ENCODE data around the gene SOCS7.

The SOCS7 gene

GRCh38 chr17:38439436-38439835, 87.8 kb downstream of the SOCS7 start:
- Histone ChIP-seq H3K27ac (ENCODE audit: low read length, poor library complexity, severe bottlenecking) (no peak overlapping the region), H2AFZ (ENCODE audit: low read depth, low read length) (no peak overlapping the region), H3K4me3 (ENCODE audit: insufficient read depth in 1 of 2, low read depth in 1 of 2, low read length in 2 of 2) (no peak overlapping the region), H3K14ac (ENCODE audit: low read length in 2 of 2) (no peak overlapping the region), H3K4me1 (ENCODE audit: control insufficient read depth, insufficient read depth, low read depth, low read length) (peaks cover 37% of the 10 kb centered on the region), H3K18ac (ENCODE audit: low read depth in 1 of 2, low read length in 2 of 2) (no peak overlapping the region), H2BK5ac (ENCODE audit: low read depth, low read length, poor library complexity, severe bottlenecking) (no peak overlapping the region), H2BK15ac (ENCODE audit: low read depth, poor library complexity, severe bottlenecking) (no peak overlapping the region), H3K36me3 (ENCODE audit: control insufficient read depth in 1 of 2, insufficient read depth in 2 of 2, low read depth in 1 of 2, low read length in 2 of 2) (peaks cover 0 to 68% of the 10 kb centered on the region in 2 experiments), H3K27me3 (ENCODE audit: control insufficient read depth in 1 of 2, insufficient read depth in 1 of 2, low read length in 2 of 2) (no peaks in the 10 kb centered on the region), H3K23ac (ENCODE audit: low read length in 2 of 2) (peak overlapping the region in 1 of 2 experiments; percentile 42), H3K4ac (ENCODE audit: low read depth in 1 of 2, low read length in 2 of 2) (no peak overlapping the region), H2BK120ac (ENCODE audit: low read depth, low read length) (no peak overlapping the region), H4K8ac (ENCODE audit: low read length) (no peak overlapping the region), H2AK5ac (ENCODE audit: low read length, severe bottlenecking) (no peak overlapping the region), H3K9ac (ENCODE audit: low read length) (no peak overlapping the region), H3K79me1 (replicated peaks; ENCODE audit: low read length, poor library complexity, severe bottlenecking) (peaks cover 2% of the 10 kb centered on the region), H2BK12ac (ENCODE audit: low read length in 2 of 2) (no peak overlapping the region), H4K91ac (ENCODE audit: low read length) (no peak overlapping the region), H3K9me3 (ENCODE audit: control insufficient read depth, low read length) (no peaks in the 10 kb centered on the region), H3K4me2 (ENCODE audit: low read length, poor library complexity, severe bottlenecking) (no peak overlapping the region)
- 100% methylated on average over 2 of the region's 5 CpGs for WGBS
- no peak for DNase-seq

DNA sequence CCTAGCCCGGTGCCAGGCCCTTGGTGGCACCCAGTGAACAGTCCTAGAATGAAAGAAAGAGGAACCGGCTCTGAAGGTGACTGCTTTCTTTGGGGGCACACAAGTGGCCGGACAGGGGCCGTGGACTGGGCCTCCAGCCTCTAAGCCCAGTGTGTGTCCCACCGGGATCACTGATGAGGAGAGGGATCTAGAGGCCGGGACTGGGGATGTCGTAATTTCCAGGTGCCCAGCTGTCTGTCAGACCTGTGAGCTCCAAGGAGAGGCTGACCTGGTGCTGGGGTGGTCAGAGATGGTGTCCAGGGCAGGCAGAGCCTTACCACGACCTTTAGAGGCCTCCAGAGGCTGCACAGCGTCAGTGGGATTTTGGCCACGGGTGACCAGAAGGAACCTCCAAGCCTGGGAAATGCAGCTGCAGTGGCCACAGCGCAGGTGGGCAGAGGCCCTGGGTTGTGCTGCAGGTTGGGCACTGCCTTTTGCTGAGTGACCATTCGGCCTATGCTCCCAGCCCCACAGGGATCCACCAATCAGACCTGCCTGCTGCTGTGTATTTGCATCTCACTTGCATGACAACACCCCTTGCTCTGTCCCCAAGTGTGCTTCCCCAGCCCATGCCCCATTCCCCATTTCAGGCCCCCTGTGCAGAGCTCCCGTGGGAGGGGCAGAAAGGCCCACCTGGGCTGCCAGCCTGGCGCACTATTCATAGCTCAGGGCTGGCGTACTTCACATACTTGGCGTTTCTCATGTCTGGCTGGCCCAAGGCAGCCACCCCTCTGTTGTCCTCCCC, 89.2 kb downstream of the SOCS7 start:
- Histone ChIP-seq H3K4ac (ENCODE audit: low read depth in 1 of 2, low read length in 2 of 2) (no peak overlapping the region), H3K9ac (ENCODE audit: low read length) (no peak overlapping the region), H2BK12ac (ENCODE audit: low read length in 2 of 2) (no peak overlapping the region), H3K23ac (ENCODE audit: low read length in 2 of 2) (no peak overlapping the region), H3K14ac (ENCODE audit: low read length in 2 of 2) (peak overlapping the region in 1 of 2 experiments; percentile 49), H3K79me1 (replicated peaks; ENCODE audit: low read length, poor library complexity, severe bottlenecking) (peaks cover 2% of the 10 kb centered on the region), H4K8ac (ENCODE audit: low read length) (no peak overlapping the region), H3K9me3 (ENCODE audit: control insufficient read depth, low read length) (no peaks in the 10 kb centered on the region), H2AFZ (ENCODE audit: low read depth, low read length) (no peak overlapping the region), H2BK120ac (ENCODE audit: low read depth, low read length) (no peak overlapping the region), H3K27ac (ENCODE audit: low read length, poor library complexity, severe bottlenecking) (no peak overlapping the region), H2AK5ac (ENCODE audit: low read length, severe bottlenecking) (no peak overlapping the region), H2BK5ac (ENCODE audit: low read depth, low read length, poor library complexity, severe bottlenecking) (no peak overlapping the region), H3K4me3 (ENCODE audit: insufficient read depth in 1 of 2, low read depth in 1 of 2, low read length in 2 of 2) (no peak overlapping the region), H3K27me3 (ENCODE audit: control insufficient read depth in 1 of 2, insufficient read depth in 1 of 2, low read length in 2 of 2) (no peaks in the 10 kb centered on the region), H2BK15ac (ENCODE audit: low read depth, poor library complexity, severe bottlenecking) (no peak overlapping the region), H3K18ac (ENCODE audit: low read depth in 1 of 2, low read length in 2 of 2) (peak overlapping the region in 1 of 2 experiments; percentile 1), H3K36me3 (ENCODE audit: control insufficient read depth in 1 of 2, insufficient read depth in 2 of 2, low read depth in 1 of 2, low read length in 2 of 2) (peaks cover 0 to 60% of the 10 kb centered on the region in 2 experiments), H3K4me2 (ENCODE audit: low read length, poor library complexity, severe bottlenecking) (no peak overlapping the region), H4K91ac (ENCODE audit: low read length) (no peak overlapping the region), H3K4me1 (ENCODE audit: control insufficient read depth, insufficient read depth, low read depth, low read length) (peaks cover 37% of the 10 kb centered on the region)
- no peak for DNase-seq
- WGBS, result 89% methylated on average over 16 of the region's 16 CpGs

DNA sequence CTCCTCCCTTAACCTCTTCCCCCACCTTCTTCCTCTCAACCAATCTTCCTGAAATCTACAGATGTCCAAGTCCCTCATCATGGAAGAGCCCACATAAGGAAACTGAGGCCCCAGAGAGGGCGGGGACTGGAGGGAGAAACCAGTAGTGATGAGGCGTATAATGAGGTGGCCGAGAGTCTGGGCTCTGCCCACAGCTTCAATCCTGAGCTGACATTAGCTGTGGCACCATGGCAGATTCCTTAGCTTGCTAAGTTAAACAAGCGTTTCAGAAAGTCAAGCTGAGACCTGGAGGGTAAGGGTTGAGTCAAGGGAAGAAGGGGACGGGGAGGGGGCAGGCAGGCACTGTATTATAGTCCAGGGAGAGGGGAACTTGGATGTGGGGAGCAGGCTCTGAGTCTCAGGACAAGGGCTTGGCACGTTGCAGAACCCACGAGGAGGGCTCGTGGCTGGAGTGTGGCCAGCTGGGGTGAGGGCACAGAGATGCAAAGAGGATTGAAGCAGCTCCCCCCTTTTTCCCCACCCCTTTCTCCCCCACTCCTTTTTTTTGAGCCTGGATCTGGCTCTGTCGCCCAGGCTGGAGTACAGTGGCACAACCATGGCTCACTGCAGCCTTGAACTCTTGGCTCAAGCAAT, 89.9 kb downstream of the SOCS7 start:
- no peak overlapping the region for H2BK5ac ChIP-seq (ENCODE audit: low read depth, low read length, poor library complexity, severe bottlenecking)
- H3K9ac ChIP-seq (ENCODE audit: low read length), result no peak overlapping the region
- no peak overlapping the region for H2BK15ac ChIP-seq (ENCODE audit: low read depth, poor library complexity, severe bottlenecking)
- no peak overlapping the region for H3K4me2 ChIP-seq (ENCODE audit: low read length, poor library complexity, severe bottlenecking)
- peaks cover 2% of the 10 kb centered on the region for H3K79me1 ChIP-seq (replicated peaks; ENCODE audit: low read length, poor library complexity, severe bottlenecking)
- no peak overlapping the region for H3K23ac ChIP-seq (ENCODE audit: low read length in 2 of 2)
- H3K27me3 ChIP-seq (ENCODE audit: control insufficient read depth in 1 of 2, insufficient read depth in 1 of 2, low read length in 2 of 2), result no peaks in the 10 kb centered on the region
- H3K9me3 ChIP-seq (ENCODE audit: control insufficient read depth, low read length), result no peaks in the 10 kb centered on the region
- no peak overlapping the region for H3K18ac ChIP-seq (ENCODE audit: low read depth in 1 of 2, low read length in 2 of 2)
- H3K4me3 ChIP-seq (ENCODE audit: insufficient read depth in 1 of 2, low read depth in 1 of 2, low read length in 2 of 2), result no peak overlapping the region
- H2BK12ac ChIP-seq (ENCODE audit: low read length in 2 of 2), result no peak overlapping the region
- H4K91ac ChIP-seq (ENCODE audit: low read length), result no peak overlapping the region
- H2BK120ac ChIP-seq (ENCODE audit: low read depth, low read length), result no peak overlapping the region
- H3K27ac ChIP-seq (ENCODE audit: low read length, poor library complexity, severe bottlenecking), result no peak overlapping the region
- peaks cover 37% of the 10 kb centered on the region for H3K4me1 ChIP-seq (ENCODE audit: control insufficient read depth, insufficient read depth, low read depth, low read length)
- DNase-seq, result no peak
- H3K4ac ChIP-seq (ENCODE audit: low read depth in 1 of 2, low read length in 2 of 2), result no peak overlapping the region
- 87% methylated on average over 6 of the region's 9 CpGs for WGBS
- H2AK5ac ChIP-seq (ENCODE audit: low read length, severe bottlenecking), result peak overlapping the region; percentile 6
- no peak overlapping the region for H3K14ac ChIP-seq (ENCODE audit: low read length in 2 of 2)
- peaks cover 0 to 52% of the 10 kb centered on the region in 2 experiments for H3K36me3 ChIP-seq (ENCODE audit: control insufficient read depth in 1 of 2, insufficient read depth in 2 of 2, low read depth in 1 of 2, low read length in 2 of 2)
- no peak overlapping the region for H4K8ac ChIP-seq (ENCODE audit: low read length)
- no peak overlapping the region for H2AFZ ChIP-seq (ENCODE audit: low read depth, low read length)

DNA sequence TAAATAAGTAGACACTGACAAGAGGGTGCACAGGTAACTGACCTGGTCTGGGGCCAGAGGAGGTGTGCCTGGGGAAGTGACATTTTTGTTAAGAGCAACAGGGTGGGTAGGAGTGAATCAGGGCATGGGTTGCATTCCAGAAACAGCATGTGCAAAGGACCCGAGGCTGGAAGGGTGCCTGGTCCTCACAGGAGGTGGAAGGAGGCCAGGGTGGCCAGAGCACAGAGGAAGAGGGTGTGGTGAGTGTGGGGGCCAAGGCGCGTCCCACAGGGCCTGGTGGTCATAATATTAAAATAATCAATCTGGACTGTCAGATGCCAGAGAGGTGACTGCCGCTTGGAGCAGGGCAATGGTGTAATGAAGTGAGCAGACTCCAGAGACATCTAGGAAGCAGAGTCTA, 90.9 kb downstream of the SOCS7 start:
- Histone ChIP-seq H3K4ac (ENCODE audit: low read depth in 1 of 2, low read length in 2 of 2) (no peak overlapping the region), H4K8ac (ENCODE audit: low read length) (no peak overlapping the region), H3K23ac (ENCODE audit: low read length in 2 of 2) (no peak overlapping the region), H2AFZ (ENCODE audit: low read depth, low read length) (no peak overlapping the region), H3K18ac (ENCODE audit: low read depth in 1 of 2, low read length in 2 of 2) (no peak overlapping the region), H2BK15ac (ENCODE audit: low read depth, poor library complexity, severe bottlenecking) (no peak overlapping the region), H4K91ac (ENCODE audit: low read length) (no peak overlapping the region), H3K9me3 (ENCODE audit: control insufficient read depth, low read length) (no peaks in the 10 kb centered on the region), H3K14ac (ENCODE audit: low read length in 2 of 2) (no peak overlapping the region), H3K4me2 (ENCODE audit: low read length, poor library complexity, severe bottlenecking) (no peak overlapping the region), H3K4me1 (ENCODE audit: control insufficient read depth, insufficient read depth, low read depth, low read length) (peaks cover 40% of the 10 kb centered on the region), H3K27me3 (ENCODE audit: control insufficient read depth in 1 of 2, insufficient read depth in 1 of 2, low read length in 2 of 2) (no peaks in the 10 kb centered on the region), H2AK5ac (ENCODE audit: low read length, severe bottlenecking) (peak overlapping the region; percentile 15), H2BK120ac (ENCODE audit: low read depth, low read length) (no peak overlapping the region), H2BK5ac (ENCODE audit: low read depth, low read length, poor library complexity, severe bottlenecking) (no peak overlapping the region), H3K27ac (ENCODE audit: low read length, poor library complexity, severe bottlenecking) (no peak overlapping the region), H3K36me3 (ENCODE audit: control insufficient read depth in 1 of 2, insufficient read depth in 2 of 2, low read depth in 1 of 2, low read length in 2 of 2) (peaks cover 0 to 45% of the 10 kb centered on the region in 2 experiments), H2BK12ac (ENCODE audit: low read length in 2 of 2) (no peak overlapping the region), H3K4me3 (ENCODE audit: insufficient read depth in 1 of 2, low read depth in 1 of 2, low read length in 2 of 2) (no peak overlapping the region), H3K79me1 (replicated peaks; ENCODE audit: low read length, poor library complexity, severe bottlenecking) (peaks cover 2% of the 10 kb centered on the region), H3K9ac (ENCODE audit: low read length) (no peak overlapping the region)
- WGBS, result 75% methylated on average over 4 of the region's 4 CpGs
- DNase-seq, result no peak
